ENCODE measurements around the gene CCSAP. TPM values are rescaled to one million over a fixed set of nuclear protein-coding genes. Genes with fewer than 3 reads are reported as not detected.
"Not testable (repeated sequence)": the region's sequence is repeated elsewhere in the genome, so short reads cannot be mapped to it uniquely, and the experiment has no call there.

The CCSAP gene
- 4.8 and 5.4 TPM in 2 replicates for total RNA-seq (2014; rRNA removed; shearing (Covaris generic))
- 6.0 and 6.6 TPM in 2 replicates for polyA plus RNA-seq (2015; cell fraction: cytosol; rRNA removed)
- 6.1 and 6.5 TPM in 2 replicates for polyA plus RNA-seq (2015; cell fraction: nucleus; rRNA removed)

- DNase-seq (ENCODE audit: low read depth) = peak; percentile 16
Measured at GRCh38 chr1:229342656-229343569, at the start of gene CCSAP. Gene CCSAP (minus strand): TSS chr1:229343047. CDS start chr1:229342465, 582 bp downstream.

- DNase-seq (ENCODE audit: low read depth) = no peak
Measured at GRCh38 chr1:229390130-229390529, 47.3 kb upstream of the CCSAP start.

GRCh38 chr1:229388897-229389580, 46.2 kb upstream of the CCSAP start:
- peak; percentile 48 for DNase-seq (ENCODE audit: low read depth)

GRCh38 chr1:229385853-229386456, 43.1 kb upstream of the CCSAP start:
- DNase-seq (ENCODE audit: low read depth) = no peak

- no peak for DNase-seq (ENCODE audit: low read depth)
Measured at GRCh38 chr1:229384822-229385221, 42.0 kb upstream of the CCSAP start.

- peak; percentile 24 for DNase-seq (ENCODE audit: low read depth)
Measured at GRCh38 chr1:229383961-229384360, 41.1 kb upstream of the CCSAP start.

GRCh38 chr1:229383188-229383587, 40.3 kb upstream of the CCSAP start:
- no peak for DNase-seq (ENCODE audit: low read depth)

GRCh38 chr1:229381234-229381633, 38.4 kb upstream of the CCSAP start:
- no peak for DNase-seq (ENCODE audit: low read depth)

- DNase-seq (ENCODE audit: low read depth) = no peak
Measured at GRCh38 chr1:229380536-229381160, 37.8 kb upstream of the CCSAP start.

- DNase-seq (ENCODE audit: low read depth) = no peak
Measured at GRCh38 chr1:229379846-229380245, 37.0 kb upstream of the CCSAP start.

- DNase-seq (ENCODE audit: low read depth) = no peak
Measured at GRCh38 chr1:229378586-229379367, 35.9 kb upstream of the CCSAP start.

- not testable (repeated sequence) for DNase-seq (ENCODE audit: low read depth)
Measured at GRCh38 chr1:229378035-229378434, 35.2 kb upstream of the CCSAP start.

- DNase-seq (ENCODE audit: low read depth) = no peak
Measured at GRCh38 chr1:229377429-229377828, 34.6 kb upstream of the CCSAP start.

GRCh38 chr1:229376521-229376920, 33.7 kb upstream of the CCSAP start:
- DNase-seq (ENCODE audit: low read depth) = no peak

GRCh38 chr1:229374485-229374884, 31.6 kb upstream of the CCSAP start:
- no peak for DNase-seq (ENCODE audit: low read depth)

GRCh38 chr1:229373395-229373794, 30.5 kb upstream of the CCSAP start:
- DNase-seq (ENCODE audit: low read depth) = no peak

GRCh38 chr1:229372251-229372650, 29.4 kb upstream of the CCSAP start:
- DNase-seq (ENCODE audit: low read depth) = no peak

GRCh38 chr1:229371624-229372023, 28.8 kb upstream of the CCSAP start:
- no peak for DNase-seq (ENCODE audit: low read depth)

- no peak for DNase-seq (ENCODE audit: low read depth)
Measured at GRCh38 chr1:229370601-229371021, 27.8 kb upstream of the CCSAP start.

GRCh38 chr1:229368347-229368746, 25.5 kb upstream of the CCSAP start:
- DNase-seq (ENCODE audit: low read depth) = no peak

Data from HT1080 (cell line).